Neural cell (in vitro differentiated cells): Measurements from ENCODE around the gene SPOCD1. TPM values are rescaled to one million over a fixed set of nuclear protein-coding genes. Genes with fewer than 3 reads are reported as not detected.
A peak's percentile ranks its signal among the peaks of the same experiment; 100 is the strongest.

Experiments used
- H2AFZ ChIP-seq: fragments of 200-600, 300-800 bp; sonication (generic), shearing (Covaris generic); 2 replicates; pipeline ENCODE4 v1.6.0; 2014; ENCODE audit warnings: low read depth, mild to moderate bottlenecking, antibody characterized with exemption, low read length, moderate library complexity
- H3F3A ChIP-seq: fragments of 200-600 bp; shearing (Covaris generic); 2 replicates; pipeline ENCODE4 v1.6.1; 2016; ENCODE audit warnings: mild to moderate bottlenecking, moderate library complexity, mixed read lengths, antibody characterized with exemption, low read length; ENCODE audit not compliant: insufficient read depth, poor library complexity, severe bottlenecking
- H3K27ac ChIP-seq: fragments of 200-600, 300-800 bp; sonication (generic), shearing (Covaris generic); 2 replicates; pipeline ENCODE4 v1.5.1; 2014; ENCODE audit warnings: mild to moderate bottlenecking, low read length, moderate library complexity
- H3K27me3 ChIP-seq: fragments of 300-800, 200-600 bp; sonication (generic), shearing (Covaris generic); 2 replicates; pipeline ENCODE4 v1.6.0; 2014; ENCODE audit warnings: mild to moderate bottlenecking, low read depth, low read length, moderate library complexity; ENCODE audit not compliant: insufficient read depth
- H3K36me3 ChIP-seq: fragments of 300-800, 200-600 bp; sonication (generic), shearing (Covaris generic); 2 replicates; pipeline ENCODE4 v1.5.1; 2014; ENCODE audit warnings: mild to moderate bottlenecking, antibody characterized with exemption, low read length, moderate library complexity; ENCODE audit not compliant: insufficient read depth
- H3K4me2 ChIP-seq: fragments of 300-800, 200-600 bp; sonication (generic), shearing (Covaris generic); 2 replicates; pipeline ENCODE4 v1.6.0; 2014; ENCODE audit warnings: mild to moderate bottlenecking, low read length
- H3K4me3 ChIP-seq: fragments of 300-800, 200-600 bp; sonication (generic), shearing (Covaris generic); 2 replicates; pipeline ENCODE4 v1.5.1; 2014; ENCODE audit warnings: mild to moderate bottlenecking, low read length, moderate library complexity
- H3K79me2 ChIP-seq: fragments of 200-600 bp; shearing (Covaris generic); replicated peaks from 2 replicates; pipeline ENCODE4 v1.6.0; 2014; ENCODE audit warnings: mild to moderate bottlenecking, low read length, moderate library complexity; ENCODE audit not compliant: insufficient read depth
- H3K9ac ChIP-seq: fragments of 300-800, 200-600 bp; sonication (generic), shearing (Covaris generic); 2 replicates; pipeline ENCODE4 v1.6.1; 2016; ENCODE audit warnings: mild to moderate bottlenecking, low read length, mixed read lengths
- H3K9me2 ChIP-seq: fragments of 200-600 bp; shearing (Covaris generic); 2 replicates; pipeline ENCODE4 v1.6.1; 2016; ENCODE audit warnings: mild to moderate bottlenecking, low read length, mixed read lengths; ENCODE audit not compliant: insufficient read depth
- H3K9me3 ChIP-seq: fragments of 200-600, 300-800 bp; sonication (generic), shearing (Covaris generic); 2 replicates; pipeline ENCODE4 v1.6.1; 2016; ENCODE audit warnings: mild to moderate bottlenecking, mixed run types, low read length, moderate library complexity, mixed read lengths
- H4K20me1 ChIP-seq: fragments of 200-600 bp; shearing (Covaris generic); 2 replicates; pipeline ENCODE4 v1.6.1; 2016; ENCODE audit warnings: mild to moderate bottlenecking, mixed run types; ENCODE audit not compliant: insufficient read depth
- CTCF ChIP-seq: fragments of 450-650 bp; IDR thresholded peaks from 2 replicates; pipeline ENCODE4 v1.5.1; 2014; ENCODE audit warnings: antibody characterized with exemption, mild to moderate bottlenecking, moderate library complexity; ENCODE audit not compliant: poor library complexity, severe bottlenecking
- EP300 ChIP-seq: fragments of 450-650 bp; conservative IDR thresholded peaks from 2 replicates; pipeline ENCODE4 v1.6.1; 2014; ENCODE audit warnings: antibody characterized with exemption, mild to moderate bottlenecking, moderate library complexity; ENCODE audit not compliant: poor library complexity, severe bottlenecking
- EZH2 ChIP-seq: fragments of 200-600, 300-800 bp; shearing (Covaris generic), sonication (generic); IDR thresholded peaks from 2 replicates; pipeline ENCODE4 v1.6.1; 2014; ENCODE audit warnings: antibody characterized with exemption, low read length, borderline replicate concordance, mild to moderate bottlenecking; ENCODE audit not compliant: insufficient read depth, poor library complexity, severe bottlenecking
- MXI1 ChIP-seq: fragments of 450-650 bp; conservative IDR thresholded peaks from 2 replicates; pipeline ENCODE4 v1.6.1; 2014; ENCODE audit warnings: antibody characterized with exemption, mild to moderate bottlenecking; ENCODE audit not compliant: poor library complexity, severe bottlenecking
- POLR2AphosphoS5 ChIP-seq: IDR thresholded peaks from 2 replicates; pipeline ENCODE4 v1.6.1; 2012
- RAD21 ChIP-seq: fragments of 450-650 bp; conservative IDR thresholded peaks from 2 replicates; pipeline ENCODE4 v1.6.1; 2014; ENCODE audit warnings: antibody characterized with exemption, mild to moderate bottlenecking, moderate library complexity
- REST ChIP-seq: IDR thresholded peaks from 2 replicates; pipeline ENCODE4 v1.6.1; 2012; ENCODE audit warnings: borderline replicate concordance
- SMC3 ChIP-seq: fragments of 450-650 bp; conservative IDR thresholded peaks from 2 replicates; pipeline ENCODE4 v1.6.1; 2014; ENCODE audit warnings: antibody characterized with exemption, mild to moderate bottlenecking, moderate library complexity; ENCODE audit not compliant: poor library complexity
- TAF1 ChIP-seq: IDR thresholded peaks from 2 replicates; pipeline ENCODE4 v1.6.1; 2012; ENCODE audit warnings: low read depth
- polyA plus RNA-seq: library from polyadenylated mRNA; depleted of rRNA; stranded (reverse); fragments of >200 nt; gene quantifications from 2 replicates; pipeline ENCODE4 v1.2.3, GENCODE V29; 2014

The SPOCD1 gene
- polyA plus RNA-seq, 1 donor from 2014 or later: not detected

GRCh38 chr1:31834501-31834900 lies 18.7 kb upstream of the SPOCD1 start:
- no peaks in the 10 kb centered on the region for H3K27me3 ChIP-seq

GRCh38 chr1:31831397-31832378 lies 15.9 kb upstream of the SPOCD1 start:
- Histone ChIP-seq H3K4me2 (peak overlapping the region; percentile 39), H3K27me3 (no peaks in the 10 kb centered on the region), H4K20me1 (no peaks in the 10 kb centered on the region), H3K36me3 (no peaks in the 10 kb centered on the region), H3F3A (no peaks in the 10 kb centered on the region), H2AFZ (no peak overlapping the region), H3K27ac (peak overlapping the region; percentile 28), H3K4me3 (peak overlapping the region; percentile 23), H3K9me2 (no peaks in the 10 kb centered on the region), H3K9ac (peak overlapping the region; percentile 31), H3K9me3 (no peaks in the 10 kb centered on the region), H3K79me2 (no peaks in the 10 kb centered on the region)
- TF ChIP-seq MXI1: no peak
- no peak for TF ChIP-seq EZH2
- no peak for TF ChIP-seq RAD21
- no peak for TF ChIP-seq EP300
- no peak for TF ChIP-seq REST
- TF ChIP-seq SMC3: no peak
- TF ChIP-seq TAF1: no peak
- no peak for TF ChIP-seq CTCF
- no peak for TF ChIP-seq POLR2AphosphoS5

More at GRCh38 chr1:31834501-31834900, 18.7 kb upstream of the SPOCD1 start:
- TF ChIP-seq SMC3: no peak
- TF ChIP-seq CTCF: no peak
- TF ChIP-seq TAF1: no peak
- TF ChIP-seq MXI1: no peak
- TF ChIP-seq EZH2: no peak
- TF ChIP-seq POLR2AphosphoS5: no peak
- H3F3A ChIP-seq: no peaks in the 10 kb centered on the region
- H3K9me3 ChIP-seq: no peaks in the 10 kb centered on the region
- no peak overlapping the region for H3K27ac ChIP-seq
- H3K36me3 ChIP-seq: no peaks in the 10 kb centered on the region
- H3K4me2 ChIP-seq: no peak overlapping the region
- H3K4me3 ChIP-seq: no peak overlapping the region
- no peaks in the 10 kb centered on the region for H3K79me2 ChIP-seq
- H3K9me2 ChIP-seq: no peaks in the 10 kb centered on the region
- H2AFZ ChIP-seq: no peak overlapping the region
- H3K9ac ChIP-seq: no peak overlapping the region
- no peaks in the 10 kb centered on the region for H4K20me1 ChIP-seq
